ENCODE data around the gene FAM107B.
"Not testable (repeated sequence)": the region's sequence is repeated elsewhere in the genome, so short reads cannot be mapped to it uniquely, and the experiment has no call there.

Gene FAM107B

DNA sequence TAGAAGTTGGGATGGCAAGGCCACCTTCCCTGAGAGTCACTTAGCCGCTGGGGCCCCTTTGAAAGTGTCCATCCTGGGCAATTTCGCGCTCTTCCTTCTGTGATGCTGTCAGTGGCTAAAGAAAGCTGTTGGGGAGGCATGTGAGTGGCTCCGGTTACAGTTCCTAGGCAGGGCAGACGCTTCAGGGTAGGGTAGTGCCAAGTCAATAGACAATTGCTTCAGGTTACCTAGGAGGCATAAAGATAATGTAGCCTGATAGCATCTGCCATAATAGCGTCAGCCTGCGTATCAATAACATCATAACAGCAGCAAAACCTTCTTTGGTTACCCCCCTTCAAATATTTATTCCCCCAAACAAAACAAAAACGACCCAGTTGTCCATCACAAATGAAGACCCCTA, at the start of gene FAM107B:
TSS of gene FAM107B (minus strand) at position 101 of the 400 bp plus-strand sequence. CDS start 234 bp downstream, outside the sequence.
- no peak for DNase-seq

DNA sequence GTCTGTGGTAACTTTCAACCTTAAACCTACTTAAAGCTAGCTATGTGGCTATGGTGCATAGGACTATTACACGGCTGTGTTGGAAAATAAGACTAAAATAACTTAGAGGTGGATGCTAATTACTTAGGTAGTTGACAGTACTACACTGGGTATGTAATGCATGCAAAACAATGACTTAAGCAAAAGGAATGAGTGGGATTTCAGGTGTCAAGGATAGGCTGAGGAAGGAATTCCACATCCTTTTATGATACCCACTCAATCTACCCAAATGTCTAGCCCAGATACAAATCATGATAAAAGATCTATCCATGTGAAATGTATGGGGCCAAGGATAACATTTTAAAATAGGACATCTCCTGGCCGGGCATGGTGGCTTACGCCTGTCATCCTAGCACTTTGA, 49.3 kb upstream of the FAM107B start:
- DNase-seq: no peak

DNA sequence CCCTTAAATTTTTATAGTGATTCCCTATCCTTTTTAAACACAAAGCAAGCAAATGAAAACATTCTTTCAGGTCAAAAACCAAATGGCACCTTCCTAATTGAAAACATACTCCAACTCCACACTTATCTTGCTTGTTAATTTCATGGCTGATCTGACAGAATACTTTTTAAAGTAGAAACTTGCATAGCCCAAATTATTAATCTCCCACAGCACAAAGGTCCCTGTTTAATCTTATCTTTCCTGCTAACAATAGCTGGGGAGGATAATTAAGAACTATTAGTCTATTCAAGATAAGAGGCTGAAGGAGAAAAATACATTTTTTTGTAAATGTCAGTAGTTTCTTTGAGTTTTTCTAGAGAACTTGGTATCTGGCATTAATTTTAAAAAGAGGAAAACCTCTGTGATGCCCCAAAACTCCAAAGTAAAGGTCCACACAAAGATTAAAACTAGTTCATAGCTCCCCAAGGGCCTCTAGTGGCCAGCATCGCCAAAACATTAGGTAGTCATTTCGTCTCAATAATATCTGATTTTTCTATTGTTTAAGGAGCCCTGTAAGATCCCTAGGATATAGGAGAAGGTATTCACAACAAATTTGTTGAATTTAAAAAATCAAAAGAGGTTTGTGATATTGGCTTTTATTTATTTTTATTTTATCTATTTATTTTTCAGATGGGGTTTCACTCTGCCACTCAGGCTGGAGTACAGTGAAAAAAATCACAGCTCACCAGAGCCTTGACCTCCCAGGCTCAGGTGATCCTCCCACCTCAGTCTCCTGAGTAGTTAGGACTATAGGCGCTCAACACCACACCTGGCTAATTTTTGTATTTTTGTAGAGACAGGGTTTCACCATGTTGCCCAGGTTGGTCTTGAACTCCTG, 48.4 kb upstream of the FAM107B start:
- DNase-seq: peak; percentile 66

DNA sequence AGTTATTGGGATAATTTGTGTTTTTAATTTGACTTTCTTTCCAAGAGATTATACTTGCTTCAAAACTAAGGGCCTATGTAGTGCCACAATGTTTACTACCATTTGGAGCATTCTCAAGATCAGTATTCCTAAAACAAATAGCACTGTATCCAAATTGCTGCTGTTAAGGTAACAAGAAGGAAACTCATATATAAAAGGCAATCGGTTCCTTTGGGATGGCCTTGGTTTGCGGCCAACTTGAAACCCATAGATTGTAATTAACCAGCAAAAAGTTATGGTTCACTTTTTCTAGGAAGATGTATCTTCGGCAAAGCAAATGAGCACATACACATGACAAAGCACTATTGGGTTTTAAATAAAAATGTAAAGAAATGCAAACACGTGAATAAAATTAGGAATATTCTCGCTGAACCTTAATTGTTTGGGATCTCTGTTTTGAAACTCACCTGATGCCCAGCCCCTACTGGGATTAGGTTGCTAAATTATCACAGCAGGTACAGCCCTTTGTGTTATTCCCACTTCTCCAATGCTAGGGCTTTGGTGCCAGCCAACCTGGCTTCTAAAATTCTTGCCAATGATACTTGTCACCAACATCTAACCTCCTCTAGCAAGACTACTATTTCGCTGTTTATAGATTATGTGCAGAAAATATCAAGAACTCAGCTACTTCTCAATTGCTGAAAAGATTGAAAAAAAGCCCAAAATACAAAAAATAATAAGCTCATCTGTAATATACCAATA, 47.1 kb upstream of the FAM107B start:
- no peak for DNase-seq

DNA sequence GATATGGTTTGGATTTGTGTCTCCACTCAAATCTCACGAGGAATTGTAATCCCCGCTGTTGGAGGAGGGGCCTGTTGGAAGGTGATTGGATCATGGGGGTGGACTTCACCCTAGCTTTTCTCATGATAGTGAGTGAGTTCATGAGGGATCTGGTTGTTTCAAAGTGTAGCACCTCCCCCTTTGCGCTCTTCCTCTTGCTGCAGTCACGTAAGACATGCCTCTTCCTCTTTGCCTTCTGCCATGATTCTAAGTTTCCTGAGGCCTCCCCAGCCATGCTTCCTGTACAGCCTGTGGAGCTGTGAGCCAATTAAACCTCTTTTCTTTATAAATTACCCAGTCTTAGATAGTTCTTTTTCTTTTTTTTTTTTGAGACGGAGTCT, 46.1 kb upstream of the FAM107B start:
- no peak for DNase-seq

DNA sequence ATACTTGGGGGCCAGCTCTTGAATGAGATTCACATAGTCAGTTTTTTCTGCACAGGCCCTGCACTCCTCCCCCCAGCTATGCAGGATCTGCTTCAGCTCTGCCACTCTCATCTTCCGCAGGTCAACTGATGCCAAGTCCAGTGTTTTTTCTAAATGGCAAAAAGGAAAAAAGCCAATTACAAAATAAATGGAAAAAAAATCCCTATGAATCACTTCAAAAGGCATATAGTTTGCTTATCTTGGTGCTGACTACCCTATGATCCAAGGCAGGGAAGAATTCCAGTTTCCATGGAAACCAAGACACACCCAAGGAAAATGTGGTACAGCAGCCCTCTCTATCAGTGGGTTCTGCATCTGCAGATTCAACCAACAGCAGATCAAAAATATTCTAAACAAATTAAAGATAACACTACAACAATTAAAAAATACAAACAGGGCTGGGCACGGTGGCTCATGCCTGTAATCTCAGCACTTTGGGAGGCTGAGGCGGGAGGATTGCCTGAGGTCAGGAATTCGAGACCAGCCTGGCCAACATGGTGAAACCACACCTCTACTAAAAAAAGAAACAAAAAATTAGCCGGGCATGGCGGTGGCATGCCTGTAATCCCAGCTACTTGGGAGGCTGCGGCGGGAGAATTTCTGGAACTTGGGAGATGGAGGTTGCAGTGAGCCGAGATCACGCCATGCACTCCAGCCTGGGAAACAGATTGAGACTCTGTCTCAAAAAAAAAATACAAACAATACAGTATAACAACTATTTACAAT, 45.5 kb upstream of the FAM107B start:
- DNase-seq: no peak

DNA sequence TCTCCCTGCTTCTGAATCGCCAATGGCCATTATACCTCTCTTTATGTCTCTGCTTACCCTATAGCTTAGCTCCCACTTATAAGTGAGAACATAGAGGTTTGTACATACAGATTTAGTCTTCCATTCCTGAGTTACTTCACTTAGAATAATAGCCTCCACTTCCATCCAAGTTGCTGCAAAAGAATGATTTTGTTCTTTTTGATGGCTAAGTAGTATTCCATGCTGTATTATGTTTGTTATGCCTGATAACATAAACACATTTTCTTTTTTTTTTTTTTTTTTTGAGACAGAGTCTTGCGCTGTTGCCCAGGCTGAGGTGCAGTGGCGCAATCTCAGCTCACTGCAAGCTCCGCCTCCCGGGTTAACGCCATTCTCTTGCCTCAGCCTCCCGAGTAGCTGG, 42.0 kb upstream of the FAM107B start:
- DNase-seq: not testable (repeated sequence)

DNA sequence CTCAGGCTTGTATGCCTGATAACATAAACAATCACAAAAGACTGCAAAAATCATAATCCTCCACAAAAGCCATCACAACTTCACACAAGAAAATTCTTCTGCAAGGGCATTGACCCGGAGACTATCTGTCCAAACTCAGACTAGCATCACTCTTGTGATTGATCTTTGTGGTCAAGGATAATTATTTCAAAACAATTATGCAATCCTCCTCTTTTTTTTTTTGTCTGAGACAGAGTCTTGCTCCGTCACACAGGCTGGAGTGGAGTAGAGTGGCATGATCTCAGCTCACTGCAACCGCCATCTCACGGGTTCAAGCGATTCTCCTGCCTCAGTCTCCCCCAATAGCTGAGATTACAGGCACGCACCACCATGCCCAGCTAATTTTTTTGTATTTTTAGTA, 41.0 kb upstream of the FAM107B start:
- DNase-seq: no peak

DNA sequence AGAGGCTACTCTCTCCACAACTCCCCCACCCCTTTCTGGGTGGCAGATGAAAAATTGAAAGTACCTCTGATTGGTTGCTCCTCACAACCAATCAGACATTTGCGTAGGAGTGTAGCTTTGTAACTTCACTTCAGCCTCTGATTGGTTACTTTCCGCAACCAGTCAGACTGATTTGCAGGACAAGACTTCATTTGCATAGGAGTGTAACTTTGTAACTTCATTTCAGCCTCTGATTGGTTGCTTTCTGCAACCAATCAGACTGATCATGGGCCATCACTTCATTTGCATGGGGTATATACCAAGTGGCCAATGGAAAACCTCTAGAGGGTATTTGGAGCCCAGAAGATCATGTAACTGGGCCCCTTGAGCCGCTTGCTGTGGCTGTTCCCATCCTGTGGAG, 37.6 kb upstream of the FAM107B start:
- peak; percentile 3 for DNase-seq

DNA sequence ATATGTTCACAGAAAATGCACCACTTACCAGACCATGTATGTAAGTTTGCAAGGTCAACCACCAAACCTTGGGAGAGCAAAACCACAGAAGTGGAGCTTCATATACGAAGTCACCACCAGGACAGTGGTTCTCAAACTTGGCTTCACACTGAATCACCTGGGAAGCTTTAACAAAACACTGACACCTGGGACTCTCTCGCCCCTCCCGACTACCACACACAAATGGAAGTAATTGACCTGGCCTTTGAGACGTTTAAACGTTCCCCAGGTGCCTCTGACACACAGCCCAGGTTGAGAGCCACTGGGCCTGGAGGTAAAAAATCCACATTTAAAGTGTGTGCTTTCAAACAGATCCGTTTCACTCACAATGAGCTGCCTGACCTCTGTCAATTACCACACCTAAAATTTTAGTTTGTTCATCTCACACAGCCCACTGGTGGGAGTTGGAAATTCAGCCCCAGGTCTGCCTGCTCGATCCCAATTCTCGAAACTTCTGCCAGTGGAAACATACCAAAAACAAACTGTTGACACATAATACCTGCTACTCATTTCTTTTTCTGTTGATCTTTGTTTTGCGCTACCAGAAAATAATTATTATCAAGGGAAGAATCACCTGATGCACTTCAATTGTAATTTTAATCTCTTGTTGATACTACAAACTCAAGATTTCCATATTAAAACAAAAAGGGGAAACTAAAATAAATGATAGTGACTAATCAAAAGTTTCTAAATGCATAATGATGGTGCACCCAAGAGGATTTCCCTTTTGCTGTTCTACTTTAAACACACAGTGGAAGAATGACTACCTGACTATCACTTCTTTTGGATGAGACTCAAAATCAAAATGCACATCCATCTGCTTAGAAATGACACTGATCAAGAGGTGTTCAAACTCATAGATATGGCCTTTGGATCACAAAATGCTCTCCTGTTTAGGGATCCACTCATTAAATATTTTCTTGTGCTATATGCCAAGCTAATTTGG, 36.6 kb upstream of the FAM107B start:
- DNase-seq: no peak

DNA sequence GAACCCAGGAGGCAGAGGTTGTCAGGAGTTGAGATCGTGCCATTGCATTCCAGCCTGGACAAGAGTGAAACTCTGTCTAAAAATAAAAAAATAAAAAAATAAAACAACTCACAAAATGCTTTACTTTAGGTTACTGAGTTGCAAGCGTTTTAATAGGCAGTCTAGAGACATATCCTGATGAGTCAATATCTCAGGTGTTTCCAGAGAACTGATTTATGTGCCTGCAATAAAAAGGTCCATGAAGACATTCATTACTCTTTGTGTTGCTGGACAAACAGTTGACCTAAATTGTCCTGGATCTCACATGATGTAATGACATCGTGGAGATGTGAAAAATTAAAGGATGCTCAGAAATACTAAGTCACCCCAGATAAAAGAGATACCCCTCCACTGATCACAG, 31.6 kb upstream of the FAM107B start:
- no peak for DNase-seq

DNA sequence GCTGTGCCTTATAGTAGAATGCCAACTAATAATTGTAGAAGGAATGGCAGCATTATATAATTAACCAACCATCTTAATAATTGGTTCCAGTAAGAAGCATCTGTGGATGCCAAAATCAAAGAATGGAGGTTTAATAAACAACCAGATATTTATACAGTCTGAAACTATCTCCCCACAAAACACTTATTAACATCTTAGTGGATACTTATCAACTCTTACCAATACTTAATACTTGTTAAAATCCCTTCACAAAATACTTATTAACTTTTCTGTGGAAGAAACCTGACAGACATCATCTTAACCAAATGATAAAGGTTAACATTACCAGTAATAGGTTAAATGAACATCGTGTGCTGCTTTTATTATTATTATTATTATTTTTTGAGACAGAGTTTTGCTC, 29.1 kb upstream of the FAM107B start:
- no peak for DNase-seq

DNA sequence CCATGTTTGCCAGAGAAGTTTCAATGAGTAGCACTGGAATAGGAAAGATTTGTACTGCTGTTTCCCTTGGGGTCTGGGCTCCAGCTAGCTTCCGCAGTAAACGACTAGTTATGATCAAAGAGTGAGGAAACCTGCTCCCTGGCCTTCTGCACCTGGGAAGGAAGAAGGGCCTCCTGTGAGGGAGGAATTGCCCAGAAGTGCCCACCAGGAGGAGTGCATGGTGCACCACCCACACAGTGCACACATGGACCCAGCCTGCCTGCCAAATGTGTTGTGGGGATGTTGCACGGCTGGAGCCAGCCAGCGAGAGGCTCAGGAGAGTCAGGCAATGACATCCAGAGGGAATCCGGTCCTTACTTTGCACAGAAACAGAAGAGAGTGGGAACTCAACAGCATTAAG, 27.0 kb upstream of the FAM107B start:
- no peak for DNase-seq

DNA sequence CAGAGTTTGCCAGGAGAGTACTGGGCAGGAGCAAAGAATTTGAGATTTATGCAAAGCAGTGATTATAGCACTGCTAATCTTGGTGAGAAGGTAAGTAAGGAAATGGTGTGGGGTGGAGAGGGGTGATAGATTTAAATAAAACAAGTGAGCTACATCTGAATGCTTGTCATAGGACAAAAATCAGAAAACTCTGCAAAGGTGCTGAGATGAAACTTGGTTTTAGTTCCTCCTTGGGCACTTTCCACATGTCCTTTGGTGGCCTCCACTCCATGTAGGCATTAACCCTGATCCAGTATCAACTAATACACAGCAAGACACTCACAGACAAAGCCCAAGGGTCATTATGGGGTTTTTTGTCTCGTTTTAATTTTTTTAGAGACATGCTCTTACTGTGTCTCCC, 25.7 kb upstream of the FAM107B start:
- no peak for DNase-seq

DNA sequence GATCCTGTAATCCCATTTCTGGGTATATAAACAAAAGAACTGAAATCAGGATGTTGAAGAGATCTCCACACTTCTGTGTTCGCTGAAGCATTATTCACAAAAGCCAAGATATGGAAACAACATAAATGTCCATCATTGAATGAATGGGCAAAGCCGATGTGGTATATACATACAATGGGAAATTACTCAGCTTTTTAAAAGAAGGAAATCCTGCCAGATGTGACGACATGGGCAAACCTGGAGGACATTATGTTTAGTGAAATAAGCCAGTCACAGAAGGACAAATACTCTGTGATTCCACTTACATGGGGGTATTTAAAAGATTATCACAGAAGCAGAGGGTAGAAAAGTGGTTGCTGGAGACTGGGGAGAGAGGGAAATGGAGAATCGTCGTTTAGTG, 23.9 kb upstream of the FAM107B start:
- no peak for DNase-seq

DNA sequence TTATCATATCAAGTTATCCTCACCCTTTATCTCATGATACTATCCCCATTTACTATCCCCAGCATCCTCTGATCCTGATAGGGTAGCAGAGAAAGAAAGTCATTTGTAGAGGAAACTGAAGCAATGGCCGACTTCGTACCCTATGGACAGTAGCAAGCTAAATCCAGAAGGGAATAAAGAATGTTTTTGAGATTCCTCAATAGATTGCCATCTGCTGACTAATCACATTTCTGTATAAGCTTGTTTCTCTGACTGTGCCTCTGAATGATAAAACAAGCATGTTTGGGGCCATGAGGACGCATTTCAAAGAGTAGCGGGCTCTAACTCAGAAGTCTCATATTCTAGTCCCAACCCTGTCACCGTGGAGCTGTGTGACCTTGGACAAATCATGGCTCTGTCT, 13.2 kb upstream of the FAM107B start:
- no peak for DNase-seq

DNA sequence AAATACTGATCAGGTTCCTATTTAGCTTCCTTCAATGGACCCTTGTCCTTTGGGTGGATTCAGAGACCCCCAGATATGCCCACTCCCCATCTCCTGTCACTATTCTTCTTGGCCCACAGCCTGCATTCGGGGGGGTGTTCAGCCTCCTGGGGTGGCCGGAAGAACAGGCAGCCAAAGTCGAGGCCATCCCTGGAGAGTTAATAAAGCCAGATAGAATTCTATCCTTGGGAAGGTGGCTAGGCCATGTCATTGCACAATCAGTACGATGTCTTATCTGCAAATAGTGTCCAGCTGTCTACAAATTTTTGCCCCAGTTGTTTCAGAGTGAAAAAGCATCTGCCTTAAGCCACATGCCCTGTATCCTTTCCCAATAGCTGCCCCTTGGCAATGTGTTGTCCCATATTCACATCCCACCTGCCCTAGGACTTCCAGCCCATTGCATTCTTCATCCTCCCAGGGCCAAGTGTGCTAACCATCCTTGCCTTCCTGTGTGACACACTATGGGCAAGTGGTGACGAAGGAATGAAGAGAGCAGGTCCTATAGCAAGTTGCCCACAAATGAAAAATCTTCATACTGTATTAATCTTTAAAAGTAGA, 9.9 kb upstream of the FAM107B start:
- DNase-seq: no peak

DNA sequence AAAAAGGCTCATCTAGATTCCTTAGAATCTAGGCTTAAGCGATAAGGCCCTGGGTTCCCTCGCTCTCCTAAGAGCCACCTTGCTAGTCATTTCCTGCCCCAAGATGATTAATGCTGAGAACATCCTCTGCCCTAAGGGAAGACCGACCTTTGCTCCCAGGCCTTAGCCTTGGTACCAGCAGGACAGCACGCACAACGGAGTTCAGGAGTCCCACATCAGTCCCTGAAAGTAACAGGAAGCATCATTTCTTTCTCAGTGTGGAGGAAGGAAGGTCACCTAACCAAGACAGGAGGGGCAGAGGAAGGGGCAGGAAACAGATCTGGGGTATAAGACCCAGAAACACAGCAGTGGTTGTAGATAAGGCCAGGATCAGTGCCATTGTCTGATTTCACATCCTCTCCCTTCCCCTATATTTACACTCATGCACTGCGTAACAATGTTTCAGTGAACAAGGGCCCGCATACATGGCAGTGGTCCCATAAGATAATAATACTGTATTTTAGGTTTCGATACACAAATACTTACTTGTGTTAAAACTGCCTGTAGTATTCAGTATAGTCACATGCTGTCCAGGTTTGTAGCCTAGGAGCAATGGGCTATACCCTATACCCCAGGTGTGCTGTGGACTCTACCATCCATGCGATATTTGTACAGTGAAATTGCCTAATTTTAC, 8.1 kb upstream of the FAM107B start:
- DNase-seq: no peak

DNA sequence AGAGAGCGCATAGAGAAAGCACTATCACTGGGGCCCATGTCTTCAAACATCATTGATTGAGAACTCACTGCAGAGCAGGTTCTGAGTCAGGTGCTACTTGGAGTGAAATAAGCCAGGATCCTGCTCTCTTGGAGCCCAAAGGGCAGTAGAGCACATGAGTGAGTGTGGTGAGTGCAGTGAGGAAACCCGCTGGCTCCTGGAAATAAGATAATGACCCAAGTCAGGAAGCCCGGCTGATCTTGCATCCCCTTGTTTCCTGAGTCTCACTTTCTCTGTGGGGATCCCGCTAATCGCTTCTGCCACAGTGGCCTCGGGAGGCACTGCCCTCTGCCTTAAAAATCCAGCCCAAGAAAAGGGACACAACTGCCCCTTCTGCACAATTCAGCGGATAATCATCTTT, 7.1 kb upstream of the FAM107B start:
- DNase-seq: no peak

DNA sequence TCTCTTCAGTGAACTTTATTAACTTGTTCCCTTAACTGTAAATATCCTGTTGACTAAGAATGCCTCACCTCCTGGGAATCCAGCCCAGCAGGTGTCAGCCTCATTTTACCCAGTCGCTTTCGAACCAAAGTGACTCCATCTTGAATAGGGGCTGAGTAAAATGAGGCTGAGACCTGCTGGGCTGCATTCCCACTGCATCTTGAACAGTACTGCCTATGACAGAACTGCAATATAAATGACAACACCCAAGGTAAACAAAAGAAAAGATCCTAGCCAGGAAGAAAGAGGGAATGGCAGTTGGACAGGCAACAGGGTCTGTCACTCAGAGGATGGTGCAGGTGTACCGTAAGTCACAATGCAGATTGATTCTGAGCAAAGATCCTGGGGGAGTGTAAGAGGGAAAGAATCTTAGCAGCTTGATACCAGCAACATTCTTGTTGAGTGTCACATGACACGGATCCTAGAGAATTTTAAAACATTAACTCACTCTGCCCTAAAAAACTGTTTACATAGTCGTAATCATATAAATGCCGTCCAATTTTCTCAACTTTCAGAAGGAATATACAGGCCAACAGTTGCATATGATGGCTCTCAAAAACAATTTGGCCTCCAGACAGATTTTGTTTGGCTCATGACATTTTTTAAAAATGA, 4.4 kb upstream of the FAM107B start:
- DNase-seq: no peak

DNA sequence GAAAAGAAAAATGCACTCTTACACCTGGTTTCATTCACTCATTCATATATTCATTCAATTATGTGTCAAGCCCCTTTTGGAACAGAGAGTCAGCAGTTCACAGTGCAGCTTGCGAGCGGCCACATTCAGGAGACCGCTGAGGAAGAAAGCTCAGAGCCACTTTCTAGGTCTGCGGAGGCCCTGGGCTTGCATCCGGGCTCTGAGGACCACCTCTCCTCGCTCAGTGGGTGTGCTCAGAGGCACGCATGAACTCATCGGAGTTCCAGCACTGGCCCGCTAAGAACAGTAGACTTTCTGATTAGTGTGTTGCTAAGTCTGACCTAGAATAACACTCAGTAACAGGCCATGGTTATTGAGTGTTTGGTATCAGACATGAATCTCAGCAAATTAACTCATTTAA, 1.8 kb upstream of the FAM107B start:
- DNase-seq: no peak

Data from CD4-positive, alpha-beta T cell treated with Interleukin-10 for 1 hour (primary cell).